ENCODE measurements around the gene ZNF768. TPM values are rescaled to one million over a fixed set of nuclear protein-coding genes. Genes with fewer than 3 reads are reported as not detected.

Gene ZNF768
- total RNA-seq, 4 donors from 2014 or later: 16.5 to 22.5 (median 18.6) TPM

- DNase-seq (ENCODE audit: low spot score): no peak
- no peak for TF ChIP-seq CTCF (IDR thresholded peaks at IDR 0.05)
- ATAC-seq (ENCODE audit: low FRiP score): no peak
Observed at GRCh38 chr16:30535106-30535776, 8.9 kb upstream of the ZNF768 start.

- ATAC-seq (ENCODE audit: low FRiP score) (peak; percentile 88), DNase-seq (ENCODE audit: low spot score) (peak; percentile 87)
- TF ChIP-seq CTCF (IDR thresholded peaks at IDR 0.05): no peak
Observed at GRCh38 chr16:30534368-30535105, 8.2 kb upstream of the ZNF768 start, which contains the start of gene ZNF747. Gene ZNF747 (minus strand): TSS chr16:30534858. CDS start chr16:30534679, 179 bp downstream.

GRCh38 chr16:30533748-30534367, 7.5 kb upstream of the ZNF768 start:
- ATAC-seq (ENCODE audit: low FRiP score) (no peak), DNase-seq (ENCODE audit: low spot score) (no peak)
- no peak for TF ChIP-seq CTCF (IDR thresholded peaks at IDR 0.05)

- DNase-seq (ENCODE audit: low spot score) (no peak), ATAC-seq (ENCODE audit: low FRiP score) (no peak)
- no peak for TF ChIP-seq CTCF (IDR thresholded peaks at IDR 0.05)
Observed at GRCh38 chr16:30533146-30533522, 6.8 kb upstream of the ZNF768 start.

- DNase-seq (ENCODE audit: low spot score): no peak
- no peak for TF ChIP-seq CTCF (IDR thresholded peaks at IDR 0.05)
- ATAC-seq (ENCODE audit: low FRiP score): no peak
Observed at GRCh38 chr16:30532285-30533145, 6.1 kb upstream of the ZNF768 start.

GRCh38 chr16:30530163-30531037, 4.0 kb upstream of the ZNF768 start:
- no peak for DNase-seq (ENCODE audit: low spot score)
- ATAC-seq (ENCODE audit: low FRiP score): no peak

More at GRCh38 chr16:30530163-30531037, 4.0 kb upstream of the ZNF768 start:
- no peak for TF ChIP-seq CTCF (IDR thresholded peaks at IDR 0.05)

Data from omental fat pad (tissue), 4 donors.